ENCODE results near the gene MYH4.

MYH4 gene

GRCh38 chr17:10421900-10422542 lies 47.3 kb downstream of the MYH4 start, which contains the start of gene MYH8:
MYH8 (minus strand) TSS chr17:10421950; CDS start chr17:10420227, 1,723 bp downstream.
- Histone ChIP-seq H3K27me3 (ENCODE audit: insufficient read depth, poor library complexity, severe bottlenecking) (no peaks in the 10 kb centered on the region), H3K4me3 (replicated peaks; ENCODE audit: insufficient read depth, low read length) (no peak within 1 kb of the TSS), H3K27ac (replicated peaks) (no peak within 1 kb of the TSS)
- no peak for DNase-seq (ENCODE audit: low read depth in 1 of 2, low spot score in 1 of 2)
- TF ChIP-seq GABPA (IDR thresholded peaks at IDR 0.05; ENCODE audit: low read depth): no peak
- TF ChIP-seq CTCF (IDR thresholded peaks at IDR 0.05; ENCODE audit: insufficient read depth, low read length): no peak
- no peak for TF ChIP-seq REST (IDR thresholded peaks at IDR 0.05; ENCODE audit: insufficient replicate concordance, low read depth)
- no peak for TF ChIP-seq POLR2AphosphoS5 (IDR thresholded peaks at IDR 0.05; ENCODE audit: low read depth)
- TF ChIP-seq SPI1 (IDR thresholded peaks at IDR 0.05; ENCODE audit: borderline replicate concordance, low read depth): no peak

GRCh38 chr17:10421211-10421610 lies 48.1 kb downstream of the MYH4 start:
- TF ChIP-seq GABPA (IDR thresholded peaks at IDR 0.05; ENCODE audit: low read depth): no peak
- TF ChIP-seq CTCF (IDR thresholded peaks at IDR 0.05; ENCODE audit: insufficient read depth, low read length): no peak
- no peak for TF ChIP-seq REST (IDR thresholded peaks at IDR 0.05; ENCODE audit: insufficient replicate concordance, low read depth)
- TF ChIP-seq SPI1 (IDR thresholded peaks at IDR 0.05; ENCODE audit: borderline replicate concordance, low read depth): no peak
- TF ChIP-seq POLR2AphosphoS5 (IDR thresholded peaks at IDR 0.05; ENCODE audit: low read depth): no peak
- DNase-seq (ENCODE audit: low read depth in 1 of 2, low spot score in 1 of 2): no peak
- Histone ChIP-seq H3K4me3 (replicated peaks; ENCODE audit: insufficient read depth, low read length) (no peak overlapping the region), H3K27me3 (ENCODE audit: insufficient read depth, poor library complexity, severe bottlenecking) (no peaks in the 10 kb centered on the region), H3K27ac (replicated peaks) (no peak overlapping the region)

GRCh38 chr17:10420811-10421210 lies 48.5 kb downstream of the MYH4 start:
- TF ChIP-seq REST (IDR thresholded peaks at IDR 0.05; ENCODE audit: insufficient replicate concordance, low read depth) (no peak), CTCF (IDR thresholded peaks at IDR 0.05; ENCODE audit: insufficient read depth, low read length) (no peak), SPI1 (IDR thresholded peaks at IDR 0.05; ENCODE audit: borderline replicate concordance, low read depth) (no peak), GABPA (IDR thresholded peaks at IDR 0.05; ENCODE audit: low read depth) (no peak), POLR2AphosphoS5 (IDR thresholded peaks at IDR 0.05; ENCODE audit: low read depth) (no peak)
- no peak for DNase-seq (ENCODE audit: low read depth in 1 of 2, low spot score in 1 of 2)
- H3K27ac ChIP-seq (replicated peaks): no peak overlapping the region

More at GRCh38 chr17:10420811-10421210, 48.5 kb downstream of the MYH4 start:
- H3K27me3 ChIP-seq (ENCODE audit: insufficient read depth, poor library complexity, severe bottlenecking): no peaks in the 10 kb centered on the region
- no peak overlapping the region for H3K4me3 ChIP-seq (replicated peaks; ENCODE audit: insufficient read depth, low read length)

Measured in HL-60 (cell line).